ENCODE measurements around the gene MAP3K3.

- no peak for TF ChIP-seq EZH2 (IDR thresholded peaks at IDR 0.05; ENCODE audit: insufficient read depth, poor library complexity, severe bottlenecking)
- TF ChIP-seq EZH2phosphoT487 (IDR thresholded peaks at IDR 0.05; ENCODE audit: insufficient read depth, low read depth) = no peak
These were observed 9.4 kb downstream of the MAP3K3 start for GRCh38 chr17:63631626-63632025.
